ENCODE results near the gene LAMA4.

DNA sequence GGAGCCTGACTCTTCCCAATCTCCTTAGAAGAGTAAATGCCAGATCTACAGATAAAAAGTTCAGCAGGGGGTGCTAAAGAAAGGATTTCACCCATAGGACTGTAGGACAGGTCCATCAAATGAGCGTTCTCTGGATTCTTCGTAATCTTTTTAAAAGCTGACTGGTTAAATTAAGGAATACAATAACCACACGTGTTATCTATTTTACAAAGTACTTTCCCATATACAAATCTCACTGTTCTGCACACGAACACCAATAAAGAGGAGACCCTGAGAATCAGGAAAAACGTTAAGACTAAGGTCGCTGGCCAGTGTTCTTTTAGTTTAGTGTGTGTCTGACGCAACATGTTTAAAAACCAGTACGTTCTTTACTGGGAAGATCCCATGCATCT, 167.6 kb downstream of the LAMA4 start:
- TF ChIP-seq TARDBP (IDR thresholded peaks at IDR 0.05): no peak
- no peak for TF ChIP-seq ZNF384 (IDR thresholded peaks at IDR 0.05)
- TF ChIP-seq FOXM1 (IDR thresholded peaks at IDR 0.05; ENCODE audit: borderline replicate concordance): no peak
- TF ChIP-seq FOXK2 (IDR thresholded peaks at IDR 0.05): no peak
- no peak for TF ChIP-seq NFRKB (IDR thresholded peaks at IDR 0.05)
- TF ChIP-seq SP1 (IDR thresholded peaks at IDR 0.05): no peak
- no peak for TF ChIP-seq HDGF (IDR thresholded peaks at IDR 0.05; ENCODE audit: borderline replicate concordance)
- TF ChIP-seq LEF1 (IDR thresholded peaks at IDR 0.05; ENCODE audit: borderline replicate concordance): no peak
- TF ChIP-seq BHLHE40 (IDR thresholded peaks at IDR 0.05; ENCODE audit: borderline replicate concordance): no peak
- TF ChIP-seq ARNT (IDR thresholded peaks at IDR 0.05): no peak

Measured in HEK293T (cell line).